HL-60/S4 treated with phorbol 12-myristate 13-acetate at 8.2 ng/mL for 4 days and 3 days (cell line): ENCODE measurements around the gene ATMIN.

Experiments
- in situ Hi-C: fragments of 300-500 bp; cut with MboI; formaldehyde crosslinking; loops from 2 replicates; pipeline ENCODE4 v1.15.0; 2022; ENCODE audit warnings: low sequenced_read_pairs

The ATMIN gene

DNA sequence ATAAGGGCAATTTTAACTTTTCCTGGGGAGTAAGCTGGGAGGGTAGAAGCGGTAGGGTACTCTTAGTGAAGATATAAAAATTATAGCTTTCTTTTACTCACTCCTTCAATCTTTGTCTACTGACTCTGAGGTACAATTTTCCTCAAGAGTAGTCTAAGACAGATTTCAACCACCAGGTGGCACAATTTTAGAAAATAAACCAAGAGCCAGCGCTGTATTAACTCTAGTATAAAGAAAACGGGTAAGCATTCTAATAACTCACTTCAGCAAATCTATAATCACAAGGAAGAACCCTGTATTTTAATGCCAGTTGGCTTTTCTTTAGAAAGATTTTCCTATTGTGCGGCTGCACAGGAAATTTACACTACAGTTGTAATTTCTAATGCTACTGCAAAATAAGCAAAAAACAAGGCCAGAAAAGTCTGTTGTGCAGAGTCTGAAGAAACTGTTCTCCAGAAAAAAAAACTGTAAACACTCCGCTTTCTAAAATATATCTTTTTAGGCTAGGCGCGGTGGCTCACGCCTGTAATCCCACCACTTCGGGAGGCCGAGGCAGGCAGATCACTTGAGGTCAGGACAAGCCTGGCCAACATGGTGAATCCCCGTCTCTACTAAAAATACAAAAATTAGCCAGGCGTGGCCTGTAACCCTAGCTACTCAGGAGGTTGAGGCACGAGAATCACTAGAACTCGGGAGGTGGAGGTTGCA, 30.8 kb upstream of the ATMIN start:
- in situ Hi-C loops: no loop called here

GRCh38 chr16:81005610-81006161, 30.0 kb upstream of the ATMIN start:
- in situ Hi-C loops: no loop called here

GRCh38 chr16:81006211-81006812, 29.3 kb upstream of the ATMIN start:
- in situ Hi-C loops: no loop called here

GRCh38 chr16:81006813-81007695, 28.6 kb upstream of the ATMIN start, which contains the start of the genes CENPN and CMC2:
CENPN (plus strand) TSS chr16:81007214; CDS start chr16:81011940, 4,726 bp downstream.
CMC2 (minus strand) TSS chr16:81006885; CDS start chr16:80997394, 9,491 bp downstream.
- in situ Hi-C loops: no loop called here

DNA sequence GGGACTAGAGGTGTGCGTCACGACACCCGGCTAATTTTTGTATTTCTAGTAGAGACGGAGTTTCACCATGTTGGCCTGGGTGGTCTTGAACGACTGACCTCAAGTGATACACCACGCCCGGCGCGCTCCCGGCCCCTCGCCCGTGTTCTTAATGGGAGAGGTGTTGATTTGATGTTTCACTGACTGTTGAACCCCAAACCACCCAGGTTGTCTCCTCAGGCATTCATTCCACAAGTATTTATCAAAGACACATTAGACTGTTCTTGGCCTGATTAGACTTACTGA, 27.2 kb upstream of the ATMIN start:
- in situ Hi-C loops: no loop called here

DNA sequence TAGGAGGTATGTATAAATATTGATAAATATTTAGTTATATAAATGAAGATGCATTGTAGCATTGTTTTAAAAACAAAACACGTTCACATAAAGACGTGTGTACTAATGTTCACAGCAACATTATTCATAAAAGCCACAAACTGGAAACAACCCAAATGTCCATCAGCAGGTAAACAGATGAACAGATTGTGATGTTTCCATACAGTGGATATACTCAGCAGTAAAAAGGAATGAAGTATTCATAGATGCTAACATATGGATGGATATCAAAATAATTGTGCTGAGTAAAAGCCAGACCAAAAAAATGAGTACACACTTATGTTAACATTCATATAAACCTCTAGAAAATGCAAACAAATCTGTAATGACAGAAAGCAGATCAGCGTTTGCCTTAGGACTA, 22.7 kb upstream of the ATMIN start:
- in situ Hi-C loops: no loop called here

DNA sequence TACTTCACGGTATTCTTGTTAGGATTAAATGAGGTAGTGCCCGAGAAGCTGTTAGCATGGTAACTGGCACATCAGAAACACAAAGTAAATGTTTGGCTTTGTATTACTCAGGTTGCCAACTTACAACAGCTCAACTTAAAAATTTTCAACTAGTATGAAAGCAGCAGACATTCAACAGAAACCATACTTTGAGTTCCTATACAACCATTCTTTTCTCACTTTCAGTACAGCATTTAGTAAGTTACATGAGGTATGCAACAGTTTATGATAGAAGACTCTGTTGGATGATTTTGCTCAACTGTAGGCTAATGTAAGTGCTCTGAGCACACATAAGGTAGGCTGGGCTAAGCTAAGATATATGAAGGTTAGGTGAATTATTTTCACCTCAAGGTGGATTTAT, 21.0 kb upstream of the ATMIN start:
- in situ Hi-C loops: no loop called here

DNA sequence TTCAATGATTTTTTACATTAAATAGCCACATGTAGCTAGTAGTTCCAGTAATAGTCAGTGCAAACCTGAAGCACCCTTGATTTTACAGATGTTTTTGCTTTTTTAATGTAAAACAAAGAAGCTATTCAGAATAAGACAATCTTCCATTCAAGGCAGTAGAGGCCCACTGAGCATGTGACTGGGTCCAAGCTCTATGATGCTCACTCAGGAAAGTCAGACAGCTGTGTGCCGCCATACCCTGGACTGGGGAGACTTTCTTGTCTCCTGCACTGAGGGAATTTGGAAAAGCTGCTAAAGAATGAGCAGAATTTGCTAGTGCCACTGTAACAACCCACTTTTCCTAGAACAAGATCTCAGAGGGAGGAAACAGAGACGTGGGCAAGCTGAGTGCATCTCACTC, 17.1 kb upstream of the ATMIN start:
- in situ Hi-C loops: no loop called here

- in situ Hi-C loops: no loop called here
Measured at GRCh38 chr16:81026429-81026828, 9.2 kb upstream of the ATMIN start.

DNA sequence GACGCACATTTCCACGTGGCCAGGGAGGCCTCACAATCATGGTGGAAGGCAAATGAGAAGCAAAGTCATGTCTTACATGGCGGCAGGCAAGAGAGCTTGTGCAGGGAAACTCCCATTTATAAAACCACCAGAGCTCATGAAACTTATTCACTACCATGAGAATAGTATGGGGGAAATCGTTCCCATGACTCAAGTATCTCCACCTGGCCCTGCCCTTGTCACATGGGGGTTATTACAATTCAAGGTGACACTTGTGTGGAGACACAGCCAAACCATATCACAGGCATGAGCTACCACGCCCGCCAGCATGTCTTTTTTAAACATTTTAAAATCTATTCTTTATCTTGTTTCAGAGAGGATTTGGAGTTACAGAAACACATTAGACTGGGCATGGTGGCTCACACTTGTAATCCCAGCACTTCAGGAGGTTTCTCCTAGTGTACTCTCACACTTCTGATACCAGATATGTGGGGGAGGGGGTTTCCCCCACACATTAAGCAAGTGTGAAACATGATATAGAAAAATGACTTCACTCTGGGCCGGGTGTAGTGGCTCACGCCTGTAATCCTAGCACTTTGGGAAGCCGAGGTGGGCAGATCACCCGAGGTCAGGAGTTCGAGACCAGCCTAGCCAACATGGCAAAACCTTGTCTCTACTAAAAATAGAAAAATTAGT, 5.6 kb upstream of the ATMIN start:
- in situ Hi-C loops: no loop called here

GRCh38 chr16:81035975-81036750, 521 bp downstream of the ATMIN start:
- in situ Hi-C loops: no loop called here

DNA sequence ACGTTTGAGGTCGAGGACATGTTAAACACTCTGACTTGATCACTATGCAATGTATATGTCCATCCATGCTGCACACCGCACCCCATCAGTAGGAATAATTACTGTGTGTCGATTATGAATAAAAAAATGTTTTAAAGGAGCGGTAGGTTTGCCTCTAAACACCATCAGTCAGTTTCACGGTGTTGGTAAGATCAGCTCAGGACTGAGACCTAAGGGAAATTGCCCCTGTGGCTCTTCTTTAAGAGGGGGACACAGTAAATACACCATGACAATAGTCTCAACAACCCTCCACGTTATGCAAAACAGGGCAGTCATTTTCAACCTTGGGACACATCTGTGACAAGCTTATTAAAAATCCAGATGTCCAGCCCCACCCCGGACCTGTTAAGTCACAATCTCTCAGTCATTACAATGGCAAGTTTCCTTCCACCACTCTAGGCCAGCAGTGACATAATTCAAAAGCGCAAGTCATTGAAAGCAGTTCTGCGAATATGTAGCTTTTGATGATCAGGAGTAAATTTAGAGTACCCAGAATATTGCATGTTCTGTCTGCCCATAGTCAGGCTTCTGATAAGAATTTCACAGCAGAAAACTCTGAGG, 1.2 kb downstream of the ATMIN start:
- in situ Hi-C loops: no loop called here

DNA sequence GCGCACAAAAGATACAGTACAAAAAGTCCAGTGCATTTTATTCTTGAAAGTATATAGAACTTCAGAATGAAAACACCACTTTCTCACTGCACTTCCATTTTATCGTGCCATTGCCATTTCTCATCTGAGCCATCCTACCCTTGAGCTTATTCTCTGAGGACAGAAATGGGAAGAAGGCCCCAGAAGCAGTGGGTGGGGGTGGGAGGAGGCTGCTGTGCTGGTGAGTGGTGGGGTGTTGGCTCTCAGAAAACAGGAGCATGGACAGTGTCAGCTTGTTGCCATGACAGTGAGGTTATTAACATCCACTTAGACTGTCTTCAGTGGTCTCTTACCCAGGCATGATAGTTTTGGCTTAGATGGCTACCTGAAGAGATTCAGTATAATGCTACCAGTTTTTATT, 4.5 kb downstream of the ATMIN start:
- in situ Hi-C loops: no loop called here

DNA sequence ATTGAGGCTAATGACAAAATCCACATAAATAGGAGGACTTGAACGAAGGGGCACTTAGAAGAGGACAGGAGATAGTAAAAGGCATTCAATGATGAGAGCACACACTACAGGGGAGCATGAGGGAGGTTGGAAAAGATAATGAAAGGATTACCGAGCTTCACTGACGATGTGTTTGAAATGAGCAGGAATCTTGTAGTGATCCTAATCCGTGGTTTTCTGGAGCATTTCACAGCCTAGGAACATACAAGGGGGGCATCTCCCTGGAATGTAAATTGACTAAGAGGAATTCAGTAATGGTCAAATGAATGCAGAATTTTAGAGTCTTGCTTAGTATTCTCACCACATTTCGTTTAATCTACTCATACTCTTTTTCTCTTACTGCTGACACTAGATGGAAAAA, 5.2 kb downstream of the ATMIN start:
- in situ Hi-C loops: no loop called here

DNA sequence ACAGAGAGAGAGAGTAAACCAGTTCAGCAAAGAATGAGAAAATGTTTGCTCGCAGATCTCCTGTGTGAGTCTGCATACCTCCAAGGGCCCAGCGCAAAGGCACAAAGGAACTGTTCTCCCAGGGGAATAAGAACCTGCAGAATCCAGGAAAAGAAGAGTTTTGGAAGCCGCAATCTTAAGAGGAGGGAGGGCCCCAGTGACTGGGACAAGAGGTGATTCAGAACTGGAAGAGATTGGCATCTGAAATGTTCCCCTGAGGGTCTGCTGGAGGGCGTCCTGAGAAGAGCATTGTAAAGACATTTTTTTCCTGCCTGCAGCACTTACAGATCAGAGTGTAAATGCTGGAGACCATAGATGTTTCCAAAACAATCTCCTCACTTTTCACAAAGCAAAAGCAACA, 6.1 kb downstream of the ATMIN start:
- in situ Hi-C loops: no loop called here

GRCh38 chr16:81042821-81043220, 7.2 kb downstream of the ATMIN start:
- in situ Hi-C loops: no loop called here

DNA sequence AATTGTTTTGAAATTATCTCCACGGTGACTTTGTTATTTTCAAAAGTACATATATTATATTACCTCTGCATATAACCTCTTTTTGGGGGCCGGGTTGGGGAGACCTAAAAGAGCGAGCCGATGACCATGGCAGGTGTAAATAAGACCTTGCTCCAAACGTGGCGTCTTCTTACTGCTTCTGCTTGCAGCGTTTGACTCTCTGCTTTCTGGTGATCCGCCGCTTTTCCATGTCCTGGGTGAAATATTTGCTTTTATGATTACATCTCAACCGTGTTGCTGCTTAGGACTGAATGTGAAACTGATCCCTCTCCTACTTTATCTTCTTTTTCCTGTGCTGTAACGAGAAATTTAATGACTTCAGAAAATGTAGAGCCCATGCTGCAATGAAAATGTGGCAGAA, 18.1 kb downstream of the ATMIN start:
- in situ Hi-C loops: no loop called here

GRCh38 chr16:81060576-81061306, 25.1 kb downstream of the ATMIN start:
- in situ Hi-C loops: no loop called here

DNA sequence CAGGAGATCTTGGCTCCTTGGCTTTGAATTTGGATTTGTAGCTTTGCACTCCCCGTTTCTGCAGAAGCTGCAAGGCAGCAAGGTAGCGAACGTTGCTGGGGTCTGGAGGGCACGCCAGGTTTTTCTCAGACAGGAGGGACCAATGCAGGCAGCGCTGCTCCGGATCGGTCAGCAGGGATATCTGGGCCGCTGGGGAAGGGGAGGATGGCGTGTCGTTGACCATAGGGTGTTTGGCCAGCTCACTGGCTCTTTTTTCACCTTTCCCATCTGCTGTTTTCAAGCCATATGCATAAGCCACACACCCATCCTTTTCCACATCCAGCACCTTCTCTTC, 25.6 kb downstream of the ATMIN start:
- in situ Hi-C loops: no loop called here
